HT-29 (cell line): Measurements from ENCODE around the gene SLC18A3. TPM values are rescaled to one million over a fixed set of nuclear protein-coding genes. Genes with fewer than 3 reads are reported as not detected.

Source experiments
- DNase-seq: peaks from one replicate; pipeline ENCODE4 v3.0.0-alpha.2; 2015; ENCODE audit warnings: low spot score
- total RNA-seq: library from RNA; depleted of rRNA; stranded (reverse); fragments of >200 nt; shearing (Covaris generic); gene quantifications from 2 replicates; pipeline ENCODE4 v1.2.3, GENCODE V29; 2014; rRNA removed

The SLC18A3 gene
- total RNA-seq: not detected in 2 replicates

DNA sequence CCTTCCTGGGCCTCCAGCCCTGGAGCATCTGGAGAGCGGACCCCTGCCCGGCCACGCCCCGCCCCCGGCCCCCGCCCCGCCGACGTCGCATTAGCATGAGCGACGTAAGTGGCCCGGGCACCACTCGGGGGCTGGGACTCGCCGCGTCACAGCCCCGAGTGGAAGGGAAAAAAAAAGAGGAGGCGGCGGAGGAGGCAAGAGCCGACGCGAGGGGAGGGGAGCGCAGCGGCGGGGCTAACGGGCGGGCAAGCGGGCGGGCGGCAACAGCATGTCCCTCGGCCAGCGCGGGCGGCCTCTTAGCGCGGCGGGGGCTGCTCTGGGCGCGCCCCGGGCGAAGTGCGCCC is at the start of gene SLC18A3:
TSS of gene SLC18A3 (plus strand) at position 197 of the 344 bp plus-strand sequence. CDS start 431 bp downstream, outside the sequence.
- no peak for DNase-seq

GRCh38 chr10:49560526-49560925 is 49.6 kb upstream of the SLC18A3 start:
- DNase-seq: no peak

GRCh38 chr10:49562893-49563292 is 47.2 kb upstream of the SLC18A3 start:
- DNase-seq: no peak

DNA sequence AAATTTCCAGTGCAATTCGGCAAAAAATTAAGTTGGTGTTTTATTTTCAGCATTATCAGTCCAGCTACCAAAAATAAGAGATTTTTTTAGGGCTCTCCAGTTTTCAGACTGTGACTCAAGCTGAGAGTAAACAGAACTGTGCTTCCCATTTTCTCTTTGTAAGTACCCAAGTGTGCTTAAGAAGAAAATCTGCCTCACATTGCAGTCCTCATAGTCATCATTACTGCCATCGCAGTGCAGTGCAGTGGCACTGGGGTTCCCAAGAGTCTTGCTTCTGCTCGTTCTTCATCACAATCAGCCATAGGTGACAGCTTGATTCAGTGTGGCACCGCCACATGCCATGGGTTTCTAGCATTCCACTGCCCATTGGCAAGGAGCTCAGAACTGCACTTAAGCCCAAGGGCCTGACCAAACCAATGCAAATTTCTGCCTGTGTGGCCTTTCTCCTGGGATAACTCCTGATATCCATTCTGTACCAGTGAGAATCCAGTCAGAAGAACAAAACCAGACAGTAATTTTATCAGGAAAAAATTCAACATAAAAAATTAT is 45.6 kb upstream of the SLC18A3 start:
- no peak for DNase-seq

GRCh38 chr10:49567810-49568209 is 42.3 kb upstream of the SLC18A3 start:
- no peak for DNase-seq

DNA sequence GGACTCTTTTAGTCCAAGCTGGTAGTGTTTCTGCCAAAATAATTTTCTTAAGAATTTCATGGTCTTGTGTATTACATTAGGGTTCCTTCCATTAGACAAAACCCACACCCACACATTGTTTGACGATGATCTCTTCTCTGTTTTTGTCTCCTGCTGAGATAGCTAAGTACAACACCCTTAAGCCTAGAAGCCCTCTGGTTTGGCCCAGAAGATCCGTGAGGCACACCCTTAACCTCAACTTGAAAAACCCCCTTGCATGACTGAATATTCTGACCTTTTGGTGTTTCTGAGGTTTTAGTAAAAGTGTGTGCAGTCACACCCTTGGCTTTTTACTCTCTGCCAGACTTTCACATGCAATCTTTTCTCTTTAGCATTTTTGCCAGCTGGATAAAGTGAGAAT is 41.9 kb upstream of the SLC18A3 start:
- no peak for DNase-seq

- no peak for DNase-seq
Measured at GRCh38 chr10:49569031-49569631, 41.0 kb upstream of the SLC18A3 start.

DNA sequence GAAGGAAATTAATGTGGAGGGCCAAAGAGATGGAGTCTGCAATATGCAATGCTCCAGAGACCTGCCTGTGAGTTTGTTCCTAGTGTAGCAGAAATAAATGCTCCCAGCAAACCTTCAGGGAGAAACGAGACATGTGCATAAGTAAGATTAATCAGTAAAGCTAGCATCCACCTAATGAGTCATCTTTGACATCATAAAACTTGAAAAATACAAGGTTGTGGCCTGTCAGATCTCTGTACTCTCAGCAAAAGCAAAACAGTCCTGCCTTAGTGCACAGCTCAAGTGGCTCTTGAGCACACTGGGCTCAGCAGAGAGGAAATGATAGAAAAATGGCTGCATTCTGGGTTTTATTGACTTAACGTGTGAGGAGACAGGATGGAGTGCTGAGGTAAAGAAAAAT is 38.7 kb upstream of the SLC18A3 start:
- DNase-seq: no peak

DNA sequence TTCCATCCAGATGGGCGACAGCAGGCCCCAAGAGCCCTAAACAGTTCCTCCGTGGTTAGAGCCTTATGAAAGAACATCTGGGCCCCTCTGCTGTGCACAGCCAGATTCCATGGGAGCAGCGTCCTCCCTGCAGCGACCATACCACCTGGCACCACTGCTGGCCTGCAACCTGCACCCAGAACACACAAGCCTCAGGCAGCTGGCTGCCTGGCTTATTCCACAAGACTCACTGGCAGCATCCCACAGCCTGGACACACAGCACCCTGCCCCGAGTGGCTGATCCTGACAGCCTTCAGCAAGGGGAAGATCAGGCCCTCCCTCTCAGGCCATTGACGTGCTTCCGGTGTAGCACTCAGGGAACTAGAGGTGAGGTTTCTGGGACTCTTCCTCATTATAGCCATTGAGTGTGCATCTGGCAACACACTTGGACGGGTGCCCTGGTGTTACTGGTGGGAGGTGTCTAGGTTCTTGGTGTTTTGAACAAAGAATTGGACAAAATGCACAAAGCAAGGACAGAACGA is 37.5 kb upstream of the SLC18A3 start:
- DNase-seq: no peak

GRCh38 chr10:49575489-49576072 is 34.5 kb upstream of the SLC18A3 start:
- DNase-seq: no peak

- DNase-seq: no peak
Measured at GRCh38 chr10:49577182-49577925, 32.8 kb upstream of the SLC18A3 start.

GRCh38 chr10:49578392-49578791 is 31.7 kb upstream of the SLC18A3 start:
- no peak for DNase-seq

GRCh38 chr10:49579621-49580020 is 30.5 kb upstream of the SLC18A3 start:
- DNase-seq: no peak

- no peak for DNase-seq
Measured at GRCh38 chr10:49585387-49585786, 24.7 kb upstream of the SLC18A3 start.

DNA sequence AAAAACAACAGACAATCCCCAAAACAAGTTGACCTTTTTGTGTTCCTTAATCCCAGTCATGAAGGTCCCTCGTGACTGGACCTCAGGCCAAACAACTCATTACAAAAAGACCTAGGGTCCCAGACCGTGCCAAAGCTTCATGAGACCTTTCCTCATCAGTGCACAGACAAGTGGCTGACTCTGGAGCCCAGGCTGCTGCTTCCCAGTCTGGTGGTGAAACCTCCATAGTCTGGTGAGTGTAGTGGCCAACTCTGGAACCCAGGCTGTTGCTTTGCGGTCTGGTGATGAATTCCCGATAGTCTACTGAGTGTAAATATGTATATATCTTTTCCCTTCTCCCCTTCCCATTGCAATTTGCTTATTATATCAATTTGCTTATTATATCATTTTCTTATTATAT is 22.1 kb upstream of the SLC18A3 start:
- no peak for DNase-seq

DNA sequence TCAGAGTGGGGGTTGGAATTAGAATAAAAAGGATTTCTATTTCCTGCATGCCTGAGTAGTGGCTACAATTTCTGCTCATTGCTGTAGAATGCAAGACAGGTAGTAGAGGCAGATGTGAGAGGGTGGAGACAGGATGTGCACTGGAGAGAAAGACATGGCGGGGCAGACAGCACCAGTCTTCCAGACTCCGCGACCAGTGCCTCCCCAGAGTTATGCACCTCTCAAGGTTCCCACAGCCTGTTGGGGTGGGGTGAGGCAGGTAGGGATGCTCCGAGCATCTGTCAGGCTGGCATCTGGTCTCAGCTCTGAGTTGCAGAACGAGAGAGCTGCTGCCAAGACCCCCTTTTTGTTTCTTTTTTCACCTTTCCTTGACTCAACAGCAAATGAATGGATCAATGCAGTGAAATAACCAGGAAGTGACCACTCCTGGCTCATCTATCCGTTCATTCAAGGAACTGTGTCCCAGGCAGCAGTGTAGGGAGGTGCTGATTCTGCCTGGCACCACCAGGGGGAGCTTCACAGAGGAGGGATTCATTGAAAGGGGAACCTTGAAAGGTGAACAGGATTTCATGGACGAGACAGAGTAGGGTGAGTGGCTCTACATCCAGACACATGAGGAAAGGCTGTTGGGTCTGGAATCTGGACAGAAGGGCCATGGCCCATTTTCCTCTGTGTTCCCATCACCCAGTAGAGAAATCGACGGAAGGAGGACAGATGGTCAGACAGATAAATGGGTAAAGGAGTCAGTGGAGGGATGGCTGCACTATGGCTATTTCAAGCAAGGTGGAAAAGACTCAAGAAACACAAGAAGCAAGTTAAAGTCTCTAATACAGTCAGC is 17.2 kb upstream of the SLC18A3 start:
- DNase-seq: peak; percentile 82

DNA sequence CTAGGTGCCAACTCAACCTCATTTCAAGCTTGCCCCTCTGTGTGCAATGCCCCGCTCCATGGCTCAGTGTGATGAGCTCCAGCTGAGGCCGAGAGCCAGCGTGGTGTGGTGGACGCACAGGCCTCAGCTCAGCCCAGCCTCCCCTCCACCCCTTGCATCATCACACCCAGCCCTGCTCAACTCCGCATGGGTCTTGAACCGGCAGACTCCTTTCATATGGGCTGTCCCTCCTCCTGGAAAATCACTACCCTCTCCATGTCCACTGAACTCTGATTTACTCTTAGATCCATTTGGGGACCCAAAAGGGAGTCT is 16.6 kb upstream of the SLC18A3 start:
- no peak for DNase-seq

- no peak for DNase-seq
Measured at GRCh38 chr10:49593998-49594397, 16.1 kb upstream of the SLC18A3 start.

DNA sequence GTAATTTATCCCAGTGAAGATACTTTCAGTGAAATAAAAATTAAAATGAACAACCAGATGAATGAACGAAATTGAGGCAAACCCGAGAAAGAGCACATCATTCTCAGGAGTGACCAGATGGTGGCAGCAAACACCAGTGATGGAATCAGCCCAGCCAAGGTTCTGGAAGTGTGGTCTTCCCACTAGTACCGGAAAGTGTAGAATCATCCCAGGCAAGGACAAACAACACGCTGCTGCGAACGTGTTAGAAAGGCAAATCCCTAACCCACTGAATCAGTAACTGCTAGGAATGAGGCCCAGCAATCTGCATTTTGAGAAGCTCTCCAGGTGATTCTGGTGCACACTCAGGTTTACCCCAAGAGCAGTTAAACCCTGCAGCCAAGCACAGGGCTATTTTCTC is 15.5 kb upstream of the SLC18A3 start:
- peak; percentile 83 for DNase-seq

- DNase-seq: no peak
Measured at GRCh38 chr10:49595003-49595712, 15.0 kb upstream of the SLC18A3 start.
